D341Med (cell line): ENCODE measurements around the gene TCOF1.
A peak's percentile ranks its signal among the peaks of the same experiment; 100 is the strongest.
"Not testable (repeated sequence)": the region's sequence is repeated elsewhere in the genome, so short reads cannot be mapped to it uniquely, and the experiment has no call there.

Source experiments
- DNase-seq: peaks from one replicate; pipeline ENCODE4 v3.0.0; 2012; ENCODE audit warnings: low spot score

The TCOF1 gene

GRCh38 chr5:150404535-150404934 lies 47.0 kb downstream of the TCOF1 start:
- DNase-seq = no peak

DNA sequence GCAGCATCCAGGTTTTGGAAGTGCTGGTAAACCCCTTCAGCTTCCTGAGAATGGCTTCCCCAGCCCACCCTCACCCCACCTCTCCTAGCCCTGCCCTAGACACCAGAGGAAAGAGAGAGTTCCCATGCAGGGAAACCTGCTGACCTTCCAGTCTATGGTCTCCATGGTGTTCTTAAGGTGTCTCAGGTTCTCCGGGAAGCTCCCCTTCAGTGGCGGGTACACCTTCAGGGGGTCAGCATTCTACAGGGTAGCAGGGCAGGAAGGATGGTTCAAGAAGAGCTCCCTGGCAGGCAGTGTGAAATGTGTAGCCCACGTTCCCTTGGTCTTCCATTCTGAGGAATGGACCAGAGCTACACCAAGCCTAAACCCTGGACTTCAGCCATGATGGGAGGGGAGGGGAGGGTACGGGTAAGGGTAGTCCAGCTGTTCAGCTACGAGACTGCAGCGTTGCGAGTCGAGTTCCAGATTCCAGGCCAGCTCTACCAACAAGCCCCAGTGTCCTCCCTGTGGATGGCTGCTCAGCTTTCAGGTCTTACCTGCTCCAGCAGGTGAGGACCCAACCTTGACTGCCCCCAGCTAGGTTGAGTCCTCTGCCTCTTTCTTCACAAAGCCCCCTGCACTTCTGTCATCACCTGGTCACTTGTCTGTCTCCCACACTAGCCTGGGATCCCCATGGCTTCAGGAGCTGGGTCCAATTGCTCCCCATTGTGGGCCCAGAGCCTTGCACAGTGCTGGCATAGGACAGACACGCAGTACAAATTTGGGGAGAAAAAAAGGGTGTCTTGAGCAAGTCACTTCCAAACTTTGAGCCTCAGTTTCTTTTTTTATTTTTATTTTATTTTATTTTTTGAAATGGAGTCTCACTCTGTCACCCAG lies 47.7 kb downstream of the TCOF1 start:
- DNase-seq = no peak

DNA sequence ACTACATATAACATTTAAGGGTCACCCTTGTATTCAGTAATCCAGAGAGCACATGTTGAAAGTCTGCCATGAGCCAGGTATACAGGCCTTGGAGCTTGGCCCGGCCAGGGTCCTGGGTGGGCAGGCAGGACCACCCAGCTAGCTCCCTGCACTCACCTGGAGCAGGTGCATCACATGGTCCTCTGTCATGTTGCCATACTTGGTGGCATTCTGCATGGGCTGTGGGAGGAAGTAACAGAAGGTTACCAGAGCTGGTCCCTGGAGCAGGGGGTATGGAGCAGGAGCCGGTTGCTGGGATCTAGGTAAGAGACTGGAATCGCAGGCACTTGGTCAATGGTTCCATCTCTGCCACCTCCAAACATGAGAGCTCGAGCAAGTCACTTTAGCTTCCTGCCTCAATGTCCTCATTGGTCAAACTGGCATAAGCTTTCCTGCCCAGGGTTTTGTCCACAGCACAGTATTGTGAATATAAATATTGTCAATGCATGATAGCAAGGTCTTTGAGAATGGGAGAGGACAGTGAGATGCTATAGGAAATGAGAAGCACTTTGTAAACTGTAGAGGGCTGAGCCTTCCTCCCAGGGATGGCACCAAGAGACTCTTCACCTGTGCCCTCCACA lies 48.7 kb downstream of the TCOF1 start:
- no peak for DNase-seq

GRCh38 chr5:150406723-150407095 lies 49.2 kb downstream of the TCOF1 start:
- DNase-seq = no peak

- DNase-seq = no peak
Measured at GRCh38 chr5:150407096-150407720, 49.7 kb downstream of the TCOF1 start.

DNA sequence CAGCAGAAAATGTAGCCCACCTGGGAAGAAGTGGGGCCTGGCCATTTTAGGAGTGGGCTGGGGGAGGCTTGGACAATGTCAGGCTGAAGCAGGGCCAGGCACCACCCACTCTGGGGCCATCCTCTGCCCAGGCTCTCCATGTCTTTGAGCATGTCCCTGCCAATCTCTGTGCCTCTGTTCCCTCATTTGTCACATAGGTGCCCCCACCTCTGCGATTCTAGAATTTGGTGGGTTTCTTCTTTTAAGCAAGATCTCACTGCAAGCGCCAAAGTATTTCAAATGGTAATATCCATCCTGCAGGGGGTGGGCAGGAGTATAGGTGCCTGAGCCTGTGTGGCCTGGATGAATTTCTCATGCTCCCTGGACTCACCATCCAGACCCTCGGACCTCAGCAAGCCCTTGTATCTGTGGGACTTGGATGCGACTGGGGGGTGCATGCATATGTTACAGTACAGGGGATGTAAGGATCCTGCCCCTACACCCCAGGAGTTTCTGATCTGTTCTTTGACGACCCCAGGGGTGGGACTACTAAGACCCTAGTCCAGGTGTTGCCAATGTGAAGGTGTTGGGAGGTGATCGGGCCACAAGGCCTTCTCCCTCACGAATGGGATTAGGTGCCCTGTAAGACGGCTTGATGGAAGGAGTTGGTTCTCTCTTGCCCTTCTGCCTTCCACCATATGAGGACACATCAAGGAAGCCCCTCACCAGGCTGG lies 50.9 kb downstream of the TCOF1 start:
- no peak for DNase-seq

GRCh38 chr5:150409638-150410523 lies 52.4 kb downstream of the TCOF1 start:
- DNase-seq = peak; percentile 92

DNA sequence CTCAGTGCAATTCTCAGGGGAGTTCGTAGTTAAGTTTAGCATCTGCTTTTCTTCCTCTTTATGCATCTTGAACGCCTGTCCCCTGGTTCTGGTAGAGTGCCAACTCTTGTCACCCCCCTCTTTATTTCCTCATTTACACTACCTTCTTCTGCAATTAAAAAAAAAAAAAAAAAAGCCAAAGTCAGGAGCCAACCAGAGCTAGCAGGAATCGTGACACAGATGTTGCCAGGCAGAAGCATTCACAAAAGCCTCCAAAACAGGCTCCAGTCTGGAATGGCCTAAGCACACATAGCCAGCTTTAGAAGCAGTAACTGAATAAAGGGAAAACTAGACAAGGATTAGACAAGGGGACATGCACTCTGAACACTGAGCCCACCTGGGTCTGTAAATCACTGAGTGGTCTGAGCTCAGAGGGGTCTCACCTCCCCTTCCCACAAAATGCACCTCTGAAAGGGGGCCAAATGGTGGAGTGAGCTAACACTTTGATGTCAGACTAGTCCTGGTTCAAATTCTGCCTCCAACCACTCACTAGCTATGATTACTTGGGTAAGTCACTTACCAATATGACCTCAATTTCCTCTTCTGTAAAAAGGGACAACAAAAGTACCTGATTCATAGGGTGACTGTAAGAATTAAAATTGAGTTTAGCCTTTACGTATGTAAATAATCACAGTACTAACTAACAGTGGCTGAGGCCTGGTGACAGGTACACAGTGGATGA lies 53.2 kb downstream of the TCOF1 start:
- peak; percentile 80 for DNase-seq

- DNase-seq = peak; percentile 39
Measured at GRCh38 chr5:150411245-150411979, 53.9 kb downstream of the TCOF1 start.

DNA sequence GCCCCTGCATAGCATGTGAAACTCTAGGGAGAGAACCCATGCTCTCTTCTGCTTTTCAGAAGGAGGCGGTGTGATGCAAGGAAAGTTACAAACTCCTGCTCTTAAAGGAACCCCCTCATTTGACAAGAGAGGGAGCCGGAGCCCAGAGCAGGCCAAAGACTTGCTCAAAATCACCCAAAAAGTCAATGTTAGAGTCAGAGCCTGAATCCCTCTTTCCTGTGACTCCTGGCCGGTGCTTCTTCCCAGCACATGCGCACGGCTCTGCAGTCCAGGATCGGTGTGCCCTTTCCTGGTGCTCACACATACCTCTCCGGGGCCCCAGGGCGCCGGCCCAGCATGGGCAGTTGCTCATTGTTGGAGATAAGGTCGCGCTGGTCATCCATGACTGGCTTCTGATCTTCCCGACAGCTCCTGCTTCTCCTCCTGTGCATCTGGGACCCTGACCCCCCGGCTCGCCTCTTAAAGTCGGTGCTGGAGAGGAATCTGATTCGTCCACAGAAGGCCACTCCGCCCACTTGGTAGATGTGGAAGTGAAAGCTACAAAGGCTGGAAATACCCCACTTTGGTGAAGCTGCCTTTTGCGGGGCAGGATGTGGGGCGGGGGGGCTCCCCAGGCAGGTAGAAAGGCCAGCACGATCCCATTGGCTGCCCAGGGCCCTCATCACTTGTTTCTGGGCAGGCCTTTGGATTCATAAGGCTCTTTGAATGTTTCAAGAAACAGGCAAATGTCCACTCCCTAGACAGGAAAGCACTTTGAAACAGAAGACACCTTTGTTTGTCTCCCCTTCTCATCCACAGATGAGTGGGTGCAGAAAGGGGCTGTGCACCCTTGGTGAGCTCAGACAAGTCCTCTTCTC lies 55.0 kb downstream of the TCOF1 start, which contains the start of gene CD74:
CD74 (minus strand) TSS at position 592 of the 857 bp plus-strand sequence; CDS start at position 431, 161 bp downstream.
- peak; percentile 17 for DNase-seq

DNA sequence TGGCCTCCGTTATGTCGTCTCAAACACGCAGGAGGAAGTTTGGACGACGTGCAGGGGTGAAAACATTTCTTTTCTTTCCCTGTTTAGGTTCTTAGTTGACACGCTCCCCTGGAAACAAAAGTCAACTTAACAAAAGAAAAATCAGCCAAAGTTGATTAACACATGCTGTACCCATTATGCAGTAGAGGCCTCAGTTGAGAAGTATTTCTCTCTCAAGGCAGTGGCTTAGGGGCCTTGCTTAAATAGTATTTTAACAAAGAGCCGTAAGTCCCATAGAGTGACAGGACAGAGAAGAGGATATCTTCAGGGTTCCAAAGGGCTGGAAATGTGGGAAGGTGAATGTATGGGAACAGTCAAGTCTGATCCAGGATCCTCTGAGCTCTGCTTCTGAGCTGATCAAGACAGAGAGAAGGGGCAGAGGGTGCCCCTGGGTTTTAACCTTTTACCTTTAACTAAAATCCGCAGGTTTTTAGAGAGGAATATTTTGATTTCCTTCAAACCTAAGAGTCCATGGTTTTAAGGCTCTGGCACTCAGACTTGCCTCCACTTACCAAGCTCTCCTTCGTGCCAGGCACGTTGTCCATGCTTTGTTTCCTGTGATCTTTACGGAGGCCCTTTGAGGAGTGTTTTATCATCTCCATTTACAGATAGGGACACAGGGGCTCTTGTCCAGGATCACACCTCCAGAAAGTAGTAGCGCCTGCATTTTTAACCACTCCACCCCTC lies 55.8 kb downstream of the TCOF1 start:
- no peak for DNase-seq

- not testable (repeated sequence) for DNase-seq
Measured at GRCh38 chr5:150413902-150414790, 56.6 kb downstream of the TCOF1 start.

GRCh38 chr5:150419630-150420270 lies 62.3 kb downstream of the TCOF1 start:
- no peak for DNase-seq

DNA sequence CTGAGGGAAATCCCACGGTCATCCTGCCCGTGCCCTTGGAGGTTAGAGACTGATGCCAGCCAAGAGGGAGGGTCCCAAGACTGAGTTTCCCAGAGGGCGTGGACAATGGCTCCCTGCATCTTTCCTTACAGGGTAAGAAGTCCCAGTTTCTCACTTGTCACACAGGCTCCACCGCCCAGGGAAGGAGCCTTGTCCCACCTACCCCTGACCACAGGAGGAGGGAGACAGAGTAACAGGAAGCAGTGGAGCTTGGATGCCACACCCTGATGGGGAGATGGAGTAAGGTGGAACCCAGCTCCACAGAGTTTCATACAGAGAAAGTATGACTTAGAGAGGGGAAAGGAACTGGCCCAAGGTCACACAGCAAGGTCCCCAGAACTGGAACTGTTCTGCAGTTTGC lies 64.6 kb downstream of the TCOF1 start:
- DNase-seq = no peak

- no peak for DNase-seq
Measured at GRCh38 chr5:150422758-150423157, 65.3 kb downstream of the TCOF1 start.

DNA sequence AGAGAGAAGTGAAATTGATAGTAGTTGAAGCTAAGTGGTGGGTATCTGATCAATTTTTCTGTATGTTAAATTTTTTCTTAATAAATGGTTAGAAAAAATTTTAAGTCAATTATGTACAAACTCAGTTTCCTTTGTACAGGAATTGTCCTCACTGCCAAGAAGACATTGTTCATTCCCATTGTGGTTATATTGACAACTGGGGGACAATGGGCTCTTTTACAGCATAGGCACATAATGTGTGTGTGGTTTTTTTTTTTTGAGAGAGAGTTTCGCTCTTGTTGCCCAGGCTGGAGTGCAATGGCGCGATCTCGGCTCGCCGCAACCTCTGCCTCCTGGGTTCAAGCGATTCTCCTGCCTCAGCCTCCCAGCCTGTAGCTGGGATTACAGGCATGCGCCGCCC lies 68.7 kb downstream of the TCOF1 start:
- not testable (repeated sequence) for DNase-seq
